Natural killer cell (primary cell): ENCODE data around the gene LSAMP. TPM values are rescaled to one million over a fixed set of nuclear protein-coding genes. Genes with fewer than 3 reads are reported as not detected.
"Not testable (repeated sequence)": the region's sequence is repeated elsewhere in the genome, so short reads cannot be mapped to it uniquely, and the experiment has no call there.

Experiments used
- ATAC-seq, 3 donors: fragments of 150-1000 bp in 2 of 3; fragments of 200-7000 bp in 1 of 3; cut with Tn5 transposase; 1 replicate in 1 of 3; 2 replicates in 2 of 3; pipeline ENCODE4 v1.10.0; 2021; ENCODE audit warnings: mild to moderate bottlenecking in 2 of 3, moderate library complexity in 2 of 3
- DNase-seq, 2 donors: peaks; one replicate each; pipeline versions ENCODE4 v3.0.0 to v3.0.0-alpha.2; 2013 to 2021; ENCODE audit warnings: mixed read lengths in 1 of 2
- H3K27ac ChIP-seq: one replicate; pipeline ENCODE4 v1.5.1; 2013; ENCODE audit warnings: mild to moderate bottlenecking, low read length
- H3K27me3 ChIP-seq: one replicate; pipeline ENCODE4 v1.6.1; 2013; ENCODE audit warnings: low read length; ENCODE audit not compliant: control insufficient read depth, insufficient read depth
- H3K36me3 ChIP-seq: one replicate; pipeline ENCODE4 v1.6.1; 2013; ENCODE audit warnings: low read length; ENCODE audit not compliant: control insufficient read depth, insufficient read depth
- H3K4me1 ChIP-seq: one replicate; pipeline ENCODE4 v1.6.1; 2013; ENCODE audit warnings: low read length; ENCODE audit not compliant: control insufficient read depth, insufficient read depth
- H3K4me3 ChIP-seq: one replicate; pipeline ENCODE4 v1.5.1; 2013; ENCODE audit warnings: low read length
- H3K9me3 ChIP-seq: one replicate; pipeline ENCODE4 v1.6.1; 2013; ENCODE audit warnings: low read length; ENCODE audit not compliant: control insufficient read depth, insufficient read depth
- H3K27ac Mint-ChIP-seq, 2 donors: one replicate each; pipeline ENCODE4 v1.8.0; 2022; ENCODE audit warnings: mild to moderate bottlenecking in 2 of 2, mixed read lengths in 2 of 2, moderate library complexity in 1 of 2
- H3K27me3 Mint-ChIP-seq, 2 donors: one replicate each; pipeline ENCODE4 v1.8.0; 2022; ENCODE audit warnings: low read depth in 2 of 2, mixed read lengths in 2 of 2
- H3K36me3 Mint-ChIP-seq: one replicate; pipeline ENCODE4 v1.8.0; 2022; ENCODE audit warnings: mixed read lengths
- H3K4me1 Mint-ChIP-seq, 2 donors: one replicate each; pipeline ENCODE4 v1.8.0; 2022; ENCODE audit warnings: mixed read lengths in 2 of 2
- H3K4me3 Mint-ChIP-seq: one replicate; pipeline ENCODE4 v1.8.0; 2022; ENCODE audit warnings: mild to moderate bottlenecking, moderate library complexity, mixed read lengths
- H3K9me3 Mint-ChIP-seq, 2 donors: one replicate each; pipeline ENCODE4 v1.8.0; 2022; ENCODE audit warnings: mixed read lengths in 2 of 2
- CTCF ChIP-seq: fragments of 200-600 bp; IDR thresholded peaks from one replicate; pipeline ENCODE4 v1.8.0; 2022; ENCODE audit warnings: antibody characterized with exemption
- WGBS: methylation state at CpG from one replicate; pipeline ENCODE4 v1.1.7; 2013; ENCODE audit warnings: missing lambda C conversion rate; ENCODE audit not compliant: insufficient coverage; 5-methylcytosine and 5-hydroxymethylcytosine counted together
- intact Hi-C: fragments of 100-400 bp; cut with micrococcal nuclease; formaldehyde crosslinking; loops from one replicate; pipeline ENCODE4 v1.14.2; 2022
- total RNA-seq, 4 donors: library from RNA; stranded (reverse); fragments of 120-200 nt in 1 of 4; gene quantifications; one replicate each; pipeline versions ENCODE4 v1.2.3 to v1.2.4, GENCODE V29; 2013 to 2022

Gene LSAMP
- total RNA-seq, 3 donors from 2014 or later (not counting 1 experiment from before 2014, with no cell fraction given) = not detected

GRCh38 chr3:115785782-115786181, 659.5 kb downstream of the LSAMP start:
- Histone ChIP-seq H3K9me3 (no peaks in the 10 kb centered on the region), H3K27ac (no peak overlapping the region), H3K36me3 (no peaks in the 10 kb centered on the region), H3K27me3 (peaks cover 3% of the 10 kb centered on the region), H3K4me3 (no peak overlapping the region), H3K4me1 (peaks cover 10% of the 10 kb centered on the region)
- no peaks in the 10 kb centered on the region for H3K9me3 Mint-ChIP-seq
- no peak overlapping the region for H3K27ac Mint-ChIP-seq
- H3K36me3 Mint-ChIP-seq = no peaks in the 10 kb centered on the region
- DNase-seq (no peak), ATAC-seq (no peak)
- TF ChIP-seq CTCF = no peak
- WGBS = 97% methylated on average over 3 of the region's 4 CpGs
- intact Hi-C loops = loop anchor here (2.0 kb wide), 3 partner anchors 29 to 693 kb away; no protein-coding TSS in a partner anchor
- H3K4me1 Mint-ChIP-seq = peaks cover 12% of the 10 kb centered on the region in 2 donors
- H3K4me3 Mint-ChIP-seq = no peak overlapping the region
- H3K27me3 Mint-ChIP-seq = peaks cover 2 to 15% of the 10 kb centered on the region in 2 donors

GRCh38 chr3:115784739-115785536, 660.3 kb downstream of the LSAMP start:
- Mint-ChIP-seq H3K36me3 (no peaks in the 10 kb centered on the region), H3K4me1 (peaks cover 12% of the 10 kb centered on the region in 2 donors), H3K27ac (peak overlapping the region; percentile 89 to 91), H3K4me3 (peak overlapping the region; percentile 93), H3K27me3 (peaks cover 7 to 15% of the 10 kb centered on the region in 2 donors), H3K9me3 (no peaks in the 10 kb centered on the region)
- ATAC-seq (no peak), DNase-seq (no peak)
- H3K9me3 ChIP-seq = no peaks in the 10 kb centered on the region
- H3K27ac ChIP-seq = no peak overlapping the region
- peak overlapping the region; percentile 18 for H3K4me3 ChIP-seq
- intact Hi-C loops = loop anchor here (1.0 to 5.0 kb wide), 5 partner anchors 30 to 692 kb away; partner anchors contain the start of gene ZBTB20
- WGBS = 12% methylated on average over 11 of the region's 11 CpGs
- no peaks in the 10 kb centered on the region for H3K36me3 ChIP-seq
- peak; percentile 38 for TF ChIP-seq CTCF
- peaks cover 10% of the 10 kb centered on the region for H3K4me1 ChIP-seq
- H3K27me3 ChIP-seq = peaks cover 3% of the 10 kb centered on the region

GRCh38 chr3:115783938-115784738, 661.1 kb downstream of the LSAMP start:
- peak overlapping the region; percentile 99 for H3K27ac ChIP-seq
- ATAC-seq = peak; percentile 81 to 94 (median 87)

GRCh38 chr3:115783426-115783825, 661.9 kb downstream of the LSAMP start:
- H3K27me3 Mint-ChIP-seq = peaks cover 6 to 15% of the 10 kb centered on the region in 2 donors
- not testable (repeated sequence) for ATAC-seq, H3K36me3 Mint-ChIP-seq, DNase-seq, H3K27me3 ChIP-seq, H3K36me3 ChIP-seq, H3K9me3 ChIP-seq, H3K9me3 Mint-ChIP-seq
- H3K4me3 ChIP-seq = peak overlapping the region; percentile 70
- 89% methylated on average over 12 of the region's 13 CpGs for WGBS
- peak overlapping the region; percentile 99 for H3K27ac ChIP-seq
- peaks cover 10% of the 10 kb centered on the region for H3K4me1 ChIP-seq
- H3K4me1 Mint-ChIP-seq = peaks cover 12% of the 10 kb centered on the region in 2 donors
- peak overlapping the region; percentile 13 for H3K4me3 Mint-ChIP-seq
- H3K27ac Mint-ChIP-seq = peak overlapping the region; percentile 89 to 91
- intact Hi-C loops = loop anchor here (5.0 kb wide), 1 partner anchor 126 kb away; no protein-coding TSS in a partner anchor

More at GRCh38 chr3:115783938-115784738, 661.1 kb downstream of the LSAMP start:
- H3K27me3 ChIP-seq = peaks cover 3% of the 10 kb centered on the region
- peak; percentile 86 to 96 for DNase-seq
- TF ChIP-seq CTCF = peak; percentile 89
- peaks cover 10% of the 10 kb centered on the region for H3K4me1 ChIP-seq
- H3K9me3 ChIP-seq = no peaks in the 10 kb centered on the region
- Mint-ChIP-seq H3K27ac (peak overlapping the region; percentile 89 to 91), H3K9me3 (no peaks in the 10 kb centered on the region), H3K36me3 (no peaks in the 10 kb centered on the region), H3K4me1 (peaks cover 12% of the 10 kb centered on the region in 2 donors), H3K4me3 (peak overlapping the region; percentile 93), H3K27me3 (peaks cover 8 to 15% of the 10 kb centered on the region in 2 donors)
- intact Hi-C loops = loop anchor here (1.0 to 5.0 kb wide), 5 partner anchors 31 to 691 kb away; partner anchors contain the start of gene ZBTB20
- H3K36me3 ChIP-seq = no peaks in the 10 kb centered on the region
- peak overlapping the region; percentile 70 for H3K4me3 ChIP-seq
- under 1% methylated on average over 81 of the region's 81 CpGs for WGBS
